Activated CD8-positive, alpha-beta memory T cell treated with anti-CD3 and anti-CD28 coated beads for 48 hours (primary cell): Measurements from ENCODE around the gene MARCHF7.
"Not testable (repeated sequence)": the region's sequence is repeated elsewhere in the genome, so short reads cannot be mapped to it uniquely, and the experiment has no call there.

Experiments
- DNase-seq, 3 experiments: peaks; one replicate each; pipeline ENCODE4 v3.0.0-alpha.2; 2020; ENCODE audit warnings: low read depth in 2 of 3, low spot score in 2 of 3

The MARCHF7 gene

GRCh38 chr2:159712143-159712928 lies at the start of gene MARCHF7:
Gene MARCHF7, plus strand, starts transcription at chr2:159712506. Its CDS starts 16,517 bp downstream, at chr2:159729023.
- DNase-seq = peak; percentile 94 to 96 (median 95)

GRCh38 chr2:159667423-159667822 lies 44.9 kb upstream of the MARCHF7 start:
- not testable (repeated sequence) for DNase-seq

- DNase-seq = no peak
Measured at GRCh38 chr2:159671047-159671446, 41.3 kb upstream of the MARCHF7 start.

- no peak for DNase-seq
Measured at GRCh38 chr2:159677654-159678053, 34.7 kb upstream of the MARCHF7 start.

- DNase-seq = no peak
Measured at GRCh38 chr2:159680692-159681091, 31.6 kb upstream of the MARCHF7 start.

GRCh38 chr2:159683817-159684216 lies 28.5 kb upstream of the MARCHF7 start:
- DNase-seq = no peak

- no peak for DNase-seq
Measured at GRCh38 chr2:159684796-159685195, 27.5 kb upstream of the MARCHF7 start.

GRCh38 chr2:159694500-159695040 lies 17.7 kb upstream of the MARCHF7 start:
- no peak for DNase-seq

- no peak for DNase-seq
Measured at GRCh38 chr2:159695795-159696448, 16.4 kb upstream of the MARCHF7 start.

GRCh38 chr2:159703491-159703890 lies 8.8 kb upstream of the MARCHF7 start:
- DNase-seq = no peak

- no peak for DNase-seq
Measured at GRCh38 chr2:159706385-159706980, 5.8 kb upstream of the MARCHF7 start.

GRCh38 chr2:159708066-159708760 lies 4.1 kb upstream of the MARCHF7 start:
- DNase-seq = no peak

GRCh38 chr2:159710601-159711180 lies 1.6 kb upstream of the MARCHF7 start:
- no peak for DNase-seq

- DNase-seq = no peak
Measured at GRCh38 chr2:159711562-159712142, 654 bp upstream of the MARCHF7 start.

GRCh38 chr2:159712929-159713420 lies 669 bp downstream of the MARCHF7 start:
- no peak for DNase-seq

GRCh38 chr2:159713631-159714246 lies 1.4 kb downstream of the MARCHF7 start:
- DNase-seq = no peak

GRCh38 chr2:159714247-159714930 lies 2.1 kb downstream of the MARCHF7 start:
- DNase-seq = no peak

- DNase-seq = no peak
Measured at GRCh38 chr2:159715451-159715850, 3.1 kb downstream of the MARCHF7 start.

- not testable (repeated sequence) for DNase-seq
Measured at GRCh38 chr2:159716409-159716808, 4.1 kb downstream of the MARCHF7 start.
